Right ventricle myocardium superior (tissue), 1 donor: ENCODE results near the gene FUT4. TPM values are rescaled to one million over a fixed set of nuclear protein-coding genes. Genes with fewer than 3 reads are reported as not detected.
"Not testable (repeated sequence)": the region's sequence is repeated elsewhere in the genome, so short reads cannot be mapped to it uniquely, and the experiment has no call there.

Source experiments
- ATAC-seq: fragments of 200-7000 bp; cut with Tn5 transposase; one replicate; pipeline ENCODE4 v1.9.1; 2020; ENCODE audit warnings: mild to moderate bottlenecking; ENCODE audit not compliant: poor library complexity
- DNase-seq: peaks from one replicate; pipeline ENCODE4 v3.0.0-alpha.2; 2020
- intact Hi-C: fragments of 100-400 bp; cut with DNase I; formaldehyde crosslinking; loops from one replicate; pipeline ENCODE4 v1.11.2; 2022
- total RNA-seq: library from RNA; stranded (reverse); fragmentation: NEBNext Ultra II Directional; extraction: Animal tissue kit (Norgen Biotek cat#: 25700); gene quantifications from one replicate; pipeline ENCODE4 v1.2.1, GENCODE V29; 2021
- donor health status: DM: no; HTN: yes; CAD: no; lungs with severe emphysema.

Gene FUT4
- total RNA-seq, 1 donor from 2014 or later, result 1.4 TPM

DNA sequence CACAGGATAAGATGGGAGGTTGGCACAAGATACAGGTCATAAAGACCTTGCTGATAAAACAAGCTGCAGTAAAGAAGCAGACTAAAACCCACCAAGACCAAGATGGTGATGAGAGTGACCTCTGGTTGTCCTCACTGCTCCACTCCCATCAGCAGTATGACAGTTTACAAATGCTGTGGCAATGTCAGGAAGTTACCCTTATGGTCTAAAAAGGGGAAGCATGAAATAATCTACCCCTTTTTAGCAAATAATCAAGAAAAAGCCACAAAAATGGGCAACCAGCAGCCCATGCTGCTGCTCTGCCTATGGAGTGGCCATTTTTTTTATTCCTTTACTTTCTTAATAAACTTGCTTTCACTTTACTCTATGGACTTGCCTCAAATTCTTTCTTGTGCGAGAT, 14.7 kb downstream of the FUT4 start:
- ATAC-seq, result no peak
- intact Hi-C loops, result no loop called here
- no peak for DNase-seq

DNA sequence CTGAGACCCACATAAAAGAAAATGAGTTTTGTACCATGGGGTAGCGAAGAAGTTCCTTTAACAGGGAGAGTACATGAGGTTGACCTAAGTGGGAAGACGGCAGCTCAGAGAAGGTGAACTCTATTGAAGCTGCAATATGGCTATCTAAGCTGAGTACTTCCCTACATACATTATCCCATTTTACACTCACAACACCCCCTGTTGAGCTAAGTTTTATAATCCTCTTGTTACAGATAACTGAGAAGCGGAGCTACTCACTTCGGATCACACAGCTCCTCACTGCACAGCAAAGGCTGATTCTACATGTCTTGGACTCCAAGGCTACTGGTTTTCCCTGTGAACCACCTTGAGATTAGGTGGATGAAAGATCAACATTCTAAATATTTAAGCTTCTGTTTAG, 15.2 kb downstream of the FUT4 start:
- intact Hi-C loops, result no loop called here
- DNase-seq, result no peak
- ATAC-seq, result no peak

DNA sequence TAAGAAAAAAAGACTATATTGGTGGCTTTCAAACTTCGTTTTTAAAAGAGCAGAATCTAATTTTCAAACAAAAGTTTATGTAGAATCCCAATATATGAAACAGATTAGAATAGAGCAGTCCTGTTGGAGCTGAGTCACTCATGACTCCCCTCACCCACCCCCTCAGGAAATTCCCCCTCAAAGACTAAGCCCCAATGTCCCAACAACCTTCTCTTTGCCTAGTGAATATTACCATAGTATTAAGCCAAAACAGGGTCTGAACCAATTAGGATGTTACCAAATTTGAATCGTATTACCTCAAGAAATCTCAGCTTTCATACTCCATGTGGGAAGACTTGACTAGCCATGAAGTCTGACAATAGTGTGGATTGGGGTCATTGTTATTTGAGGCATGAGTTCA, 15.6 kb downstream of the FUT4 start:
- no peak for ATAC-seq
- no peak for DNase-seq
- intact Hi-C loops, result no loop called here

DNA sequence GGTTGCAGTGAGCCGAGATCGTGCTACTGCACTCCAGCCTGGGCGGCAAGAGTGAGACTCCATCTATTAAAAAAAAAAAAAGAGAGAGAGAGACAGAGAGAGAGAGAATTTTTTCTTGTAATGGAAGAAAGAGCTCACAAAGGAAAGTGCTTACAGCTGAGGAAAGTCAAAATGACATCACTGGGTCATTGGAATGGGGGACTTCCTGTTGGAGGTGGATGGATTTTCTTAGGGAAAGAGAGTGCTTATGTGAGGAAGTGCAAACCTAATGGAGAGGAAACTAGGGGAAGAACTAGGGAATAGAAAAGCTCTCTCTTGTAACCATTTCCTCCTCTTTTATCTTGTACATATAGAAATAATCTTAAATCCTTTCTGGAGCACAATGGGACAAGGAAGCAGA, 17.1 kb downstream of the FUT4 start:
- DNase-seq, result no peak
- intact Hi-C loops, result loop anchor here (5.0 kb wide), 1 partner anchor 44 kb away; no protein-coding TSS in a partner anchor
- ATAC-seq, result no peak

DNA sequence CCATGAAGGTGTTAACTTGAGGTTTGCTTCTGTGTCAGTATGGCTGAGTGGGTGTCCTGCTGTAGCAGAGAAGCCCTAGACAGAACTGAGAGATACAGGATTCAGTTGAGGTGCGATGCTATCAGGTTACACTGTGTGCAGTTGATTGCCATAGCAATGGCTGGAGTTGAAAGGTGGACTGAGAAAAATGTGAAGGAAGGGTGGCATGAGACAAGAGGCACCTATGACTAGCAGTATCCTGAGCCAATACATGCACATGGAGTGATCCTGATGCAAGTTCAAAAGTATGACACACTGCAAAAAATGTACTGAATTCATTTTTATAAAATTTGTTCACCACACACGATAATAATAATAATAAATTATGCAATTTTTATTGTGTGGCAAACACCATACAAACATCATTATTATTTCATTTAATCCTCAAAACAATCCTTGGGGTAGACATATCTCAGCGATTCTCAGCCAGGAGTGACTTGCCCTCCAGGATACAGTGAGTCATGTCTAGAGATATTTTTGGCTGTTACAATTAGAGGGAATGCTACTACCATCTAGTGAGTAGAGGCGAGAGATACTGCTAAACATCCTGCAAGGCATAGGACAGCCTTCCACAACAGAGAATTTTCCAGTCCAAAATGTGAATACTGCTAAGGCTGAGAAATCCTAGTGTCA, 19.6 kb downstream of the FUT4 start:
- ATAC-seq (peak; percentile 95), DNase-seq (no peak)
- intact Hi-C loops, result loop anchor here (5.0 kb wide), 1 partner anchor 46 kb away; no protein-coding TSS in a partner anchor

DNA sequence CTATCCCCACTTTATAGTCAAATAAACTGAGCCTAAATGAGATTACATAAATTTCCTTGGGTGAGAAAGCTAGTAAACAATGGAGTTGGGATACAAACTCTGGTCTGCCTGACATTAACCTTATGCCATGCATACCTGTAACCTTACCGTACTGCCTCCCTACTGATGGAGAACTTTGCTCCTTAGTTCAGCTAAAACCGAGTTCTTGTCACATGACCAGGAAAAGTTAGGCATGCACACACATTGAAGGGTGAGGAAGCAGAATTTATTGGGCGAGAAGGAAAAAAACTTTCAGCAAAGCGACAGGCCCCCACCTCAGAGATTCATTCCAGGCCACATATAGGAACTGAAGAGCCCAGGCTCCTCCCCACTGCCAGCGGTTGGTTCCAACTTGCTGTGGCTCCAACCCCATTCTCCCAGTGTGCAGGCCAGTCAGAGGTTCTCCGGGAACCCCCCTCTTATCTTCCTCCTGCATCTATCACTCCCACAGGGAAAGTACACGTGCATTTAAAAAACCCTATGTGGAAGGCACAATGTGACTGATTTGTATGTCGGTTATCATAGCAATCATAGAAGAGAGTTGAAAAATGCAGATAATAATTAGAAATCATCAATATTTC, 20.2 kb downstream of the FUT4 start:
- no peak for ATAC-seq
- intact Hi-C loops, result loop anchor here (5.0 kb wide), 1 partner anchor 47 kb away; no protein-coding TSS in a partner anchor
- no peak for DNase-seq

DNA sequence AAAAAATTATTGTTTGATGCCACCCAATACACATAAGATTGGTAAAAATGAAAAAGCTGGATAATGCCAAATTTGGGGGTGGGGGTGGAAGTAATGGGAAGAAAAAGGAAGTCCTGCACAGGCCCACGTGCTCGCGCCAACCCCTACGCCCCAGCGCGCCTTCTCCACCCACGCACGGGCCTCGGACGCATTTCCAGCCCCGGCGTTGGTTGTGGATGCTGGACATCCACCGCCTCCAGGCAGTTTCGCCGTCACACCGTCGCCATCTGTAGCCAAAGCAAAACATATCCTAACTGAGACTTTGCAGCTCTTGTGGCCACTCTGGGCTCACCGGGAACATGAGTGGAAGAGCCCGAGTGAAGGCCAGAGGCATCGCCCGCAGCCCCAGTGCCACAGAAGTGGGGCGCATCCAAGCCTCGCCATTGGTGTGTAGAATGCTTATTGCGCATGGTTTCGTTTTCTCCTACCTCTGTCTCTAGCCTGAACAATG, 23.5 kb downstream of the FUT4 start, which contains the start of gene PIWIL4:
TSS of gene PIWIL4 (plus strand) at position 188 of the 490 bp plus-strand sequence. CDS start at position 339, 151 bp downstream.
- intact Hi-C loops, result no loop called here
- ATAC-seq (no peak), DNase-seq (no peak)

DNA sequence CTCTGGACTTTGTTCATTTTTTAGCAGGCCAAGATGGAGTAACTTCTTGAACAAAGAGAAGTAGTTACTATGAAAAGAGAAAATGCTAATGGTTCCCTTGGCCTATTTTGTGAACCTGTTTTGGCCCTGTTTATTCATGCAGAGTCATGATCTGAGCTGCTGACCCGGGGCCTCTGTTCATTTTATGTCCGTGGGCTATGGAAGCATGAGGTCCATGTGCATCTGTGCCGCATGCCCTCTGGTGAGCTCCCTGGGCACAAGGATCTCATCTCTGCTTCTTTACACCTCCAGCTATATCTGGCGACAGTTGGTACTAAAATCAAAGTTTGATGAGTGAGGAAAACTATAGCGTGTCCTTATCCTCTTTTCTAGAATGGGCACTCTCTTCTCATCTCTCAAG, 24.5 kb downstream of the FUT4 start:
- intact Hi-C loops, result no loop called here
- no peak for ATAC-seq
- DNase-seq, result no peak

DNA sequence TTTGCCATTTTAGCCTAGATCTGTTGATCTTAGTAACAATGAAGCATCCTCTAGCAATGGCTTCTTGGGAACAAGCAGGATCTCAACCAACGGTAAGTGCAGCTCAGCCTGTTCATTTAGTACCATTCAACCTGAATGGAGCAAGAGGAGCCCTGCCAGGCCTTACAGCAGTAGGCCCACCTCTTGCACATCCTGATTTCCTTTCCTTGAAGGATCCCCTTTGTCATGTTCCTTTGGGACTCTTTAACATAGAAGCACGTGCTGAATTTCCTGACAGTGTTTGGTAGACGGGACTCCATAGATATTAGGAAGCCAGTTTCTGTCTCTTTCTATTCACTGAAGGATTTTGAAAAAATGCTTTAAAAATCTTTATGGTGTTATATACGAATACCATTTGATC, 25.0 kb downstream of the FUT4 start:
- ATAC-seq (no peak), DNase-seq (no peak)

DNA sequence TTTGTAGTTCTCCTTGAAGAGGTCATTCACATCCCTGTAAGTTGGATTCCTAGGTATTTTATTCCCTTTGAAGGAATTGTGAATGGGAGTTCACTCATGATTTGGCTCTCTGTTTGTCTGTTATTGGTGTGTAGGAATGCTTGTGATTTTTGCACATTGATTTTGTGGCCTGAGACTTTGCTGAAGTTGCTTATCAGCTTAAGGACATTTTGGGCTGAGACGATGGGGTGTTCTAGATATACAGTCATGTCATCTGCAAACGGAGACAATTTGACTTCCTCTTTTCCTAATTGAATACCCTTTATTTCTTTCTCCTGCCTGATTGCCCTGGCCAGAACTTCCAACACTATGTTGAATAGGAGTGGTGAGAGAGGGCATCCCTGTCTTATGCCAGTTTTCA, 29.3 kb downstream of the FUT4 start:
- intact Hi-C loops, ATAC-seq, DNase-seq: not testable (repeated sequence)

More for the DNA sequence above, 25.0 kb downstream of the FUT4 start:
- intact Hi-C loops, result no loop called here

DNA sequence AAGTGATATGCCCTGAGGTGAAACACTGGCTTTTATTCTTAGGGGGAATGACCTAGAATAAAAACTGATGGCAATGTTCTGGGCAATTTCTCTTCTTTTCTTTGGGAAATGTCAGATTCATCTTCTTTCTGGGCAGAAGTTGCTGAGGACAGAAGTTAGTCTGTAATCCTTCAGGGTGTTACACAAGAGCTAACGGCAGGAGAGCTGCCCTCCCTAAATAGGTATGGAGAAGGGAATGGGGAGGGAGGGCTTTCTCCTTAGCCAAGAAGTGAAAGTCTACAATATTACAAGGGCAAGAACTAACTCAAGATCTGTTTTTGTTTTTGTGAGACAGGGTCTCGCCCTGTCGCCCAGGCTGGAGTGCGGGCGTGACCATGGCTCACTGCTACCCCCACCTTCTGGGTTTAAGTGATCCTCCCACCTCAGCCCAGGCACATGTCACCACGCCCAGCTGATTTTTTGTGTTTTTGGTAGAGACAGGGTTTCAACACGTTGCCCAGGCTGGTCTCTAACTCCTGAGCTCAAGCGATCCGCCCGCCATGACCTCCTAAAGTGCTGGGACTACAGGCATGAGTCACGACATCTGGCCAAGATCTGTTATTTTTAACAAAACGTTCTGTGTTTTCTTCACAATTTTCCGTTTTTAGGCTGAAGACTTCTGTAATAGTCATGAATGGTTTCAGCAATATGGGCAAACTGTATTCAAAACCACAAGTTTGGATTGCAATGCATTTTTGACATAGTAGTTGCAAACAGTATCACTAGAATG, 30.7 kb downstream of the FUT4 start:
- intact Hi-C loops, result no loop called here

DNA sequence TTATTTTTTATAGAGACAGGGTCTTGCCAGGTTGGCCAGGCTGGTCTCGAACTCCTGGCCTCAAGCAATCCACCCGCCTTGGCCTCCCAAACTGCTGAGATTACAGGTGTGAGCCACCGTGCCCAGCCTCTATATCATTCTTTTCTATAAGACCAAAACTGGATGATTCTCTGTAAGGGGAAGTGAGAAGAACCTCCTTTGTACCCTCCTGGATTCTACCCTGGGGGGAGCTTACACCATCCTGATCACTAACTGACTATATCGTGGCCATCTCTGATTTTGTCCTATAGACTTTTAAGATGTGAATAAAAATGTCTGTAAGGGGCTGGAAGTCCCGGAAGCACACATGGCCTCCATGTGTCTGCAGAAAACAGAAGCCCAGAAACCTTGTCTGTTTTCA, 32.6 kb downstream of the FUT4 start:
- DNase-seq (no peak), ATAC-seq (no peak)
- intact Hi-C loops, result no loop called here

More for the DNA sequence above, 30.7 kb downstream of the FUT4 start:
- DNase-seq (no peak), ATAC-seq (no peak)

DNA sequence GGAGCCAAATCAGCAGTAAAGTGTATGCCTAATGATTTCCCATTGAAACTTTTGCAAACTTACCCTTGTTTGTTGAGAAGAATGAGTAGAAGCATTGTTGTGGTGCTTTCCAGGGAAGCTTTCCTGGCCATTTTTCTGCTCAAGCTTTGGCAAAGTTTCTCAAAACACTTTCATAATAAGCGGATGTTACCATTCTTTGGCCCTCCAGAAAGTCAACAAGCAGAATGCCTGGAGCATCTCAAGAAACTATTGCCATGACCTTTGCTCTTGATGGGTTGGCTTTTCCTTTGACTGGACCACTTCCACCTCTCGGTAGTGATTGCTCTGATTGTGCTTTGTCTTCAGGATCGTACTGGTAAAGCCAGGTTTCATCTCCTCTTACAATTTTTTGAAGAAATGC, 34.1 kb downstream of the FUT4 start:
- ATAC-seq (no peak), DNase-seq (no peak)
- intact Hi-C loops, result no loop called here

DNA sequence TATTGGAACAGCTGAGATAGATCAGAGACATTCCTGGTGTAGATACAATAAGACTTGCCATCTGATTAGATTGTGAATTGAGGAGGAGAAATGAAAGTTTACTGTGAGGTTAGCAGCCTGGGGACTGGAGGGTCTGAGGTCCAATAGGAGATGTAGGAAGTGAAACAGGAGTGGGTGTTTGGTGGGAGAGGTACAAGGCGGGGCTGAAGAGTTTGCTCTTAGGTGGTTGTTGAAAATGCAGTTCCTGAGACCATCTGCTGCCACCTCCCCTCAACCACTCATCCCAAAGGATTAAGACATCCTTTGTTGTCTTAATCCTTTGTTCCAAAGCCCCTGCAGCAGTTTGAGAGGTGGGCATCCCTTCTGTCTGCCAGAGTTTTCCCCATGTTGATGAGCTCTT, 38.2 kb downstream of the FUT4 start:
- DNase-seq (no peak), ATAC-seq (no peak)

DNA sequence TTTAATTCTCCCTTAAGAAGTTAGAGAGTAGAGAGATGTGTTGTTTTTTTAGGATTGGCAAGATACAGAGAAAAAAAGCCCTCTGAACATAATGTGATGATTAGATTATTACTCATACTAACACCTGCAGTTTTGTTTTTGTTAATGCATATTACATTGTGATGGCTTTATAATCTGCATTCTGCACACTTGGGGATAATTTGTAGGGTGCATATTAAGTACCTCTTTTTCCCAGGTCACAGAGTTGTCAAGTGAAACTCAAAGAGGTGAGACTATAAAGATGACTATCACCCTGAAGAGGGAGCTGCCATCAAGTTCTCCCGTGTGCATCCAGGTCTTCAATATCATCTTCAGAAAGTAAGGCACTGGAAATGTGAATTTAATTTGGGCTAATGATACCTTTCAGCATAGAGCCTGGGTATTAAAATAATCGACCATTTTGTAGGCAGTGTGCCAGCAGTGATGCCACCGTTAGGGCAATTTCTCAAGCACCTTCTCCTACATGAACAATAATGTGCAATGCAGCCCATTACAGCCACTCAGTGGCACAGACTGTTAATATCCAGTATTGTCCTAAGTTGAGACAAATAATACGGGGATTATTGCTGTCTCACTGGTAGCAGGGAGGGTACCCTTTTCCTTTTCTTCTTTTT, 39.6 kb downstream of the FUT4 start:
- ATAC-seq (no peak), DNase-seq (no peak)
- intact Hi-C loops, result no loop called here

More for the DNA sequence above, 38.2 kb downstream of the FUT4 start:
- intact Hi-C loops, result no loop called here

DNA sequence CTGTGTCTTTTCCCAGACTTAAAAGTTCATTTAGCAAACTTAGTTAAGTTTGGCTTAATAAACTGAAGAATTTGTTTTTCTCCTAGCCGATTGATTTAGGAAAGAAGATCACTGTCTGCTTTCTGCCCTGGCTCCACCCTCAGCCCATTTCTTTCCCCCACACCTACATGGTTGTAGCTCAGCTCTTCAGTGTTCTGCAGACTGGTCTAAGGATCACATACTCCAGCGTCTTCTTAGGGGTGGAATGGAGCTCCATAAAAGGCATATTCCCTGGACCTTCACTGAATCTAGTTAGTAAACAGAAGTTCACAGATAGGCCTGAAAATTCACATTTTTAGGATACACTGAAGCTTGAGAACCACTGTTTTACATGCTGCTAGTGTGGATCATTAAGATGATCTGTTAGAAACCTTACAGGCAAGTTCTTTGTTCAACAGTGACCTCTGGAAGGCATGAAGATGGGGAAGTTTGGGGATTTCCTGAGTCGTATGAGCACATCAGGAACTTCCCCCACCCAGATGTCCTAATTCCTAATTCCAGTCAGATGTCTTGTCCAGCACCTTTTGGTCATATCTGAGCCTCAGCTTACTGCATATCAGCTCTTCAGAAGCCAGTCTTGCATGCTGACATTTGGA, 40.3 kb downstream of the FUT4 start:
- ATAC-seq (peak; percentile 46), DNase-seq (no peak)
- intact Hi-C loops, result no loop called here

DNA sequence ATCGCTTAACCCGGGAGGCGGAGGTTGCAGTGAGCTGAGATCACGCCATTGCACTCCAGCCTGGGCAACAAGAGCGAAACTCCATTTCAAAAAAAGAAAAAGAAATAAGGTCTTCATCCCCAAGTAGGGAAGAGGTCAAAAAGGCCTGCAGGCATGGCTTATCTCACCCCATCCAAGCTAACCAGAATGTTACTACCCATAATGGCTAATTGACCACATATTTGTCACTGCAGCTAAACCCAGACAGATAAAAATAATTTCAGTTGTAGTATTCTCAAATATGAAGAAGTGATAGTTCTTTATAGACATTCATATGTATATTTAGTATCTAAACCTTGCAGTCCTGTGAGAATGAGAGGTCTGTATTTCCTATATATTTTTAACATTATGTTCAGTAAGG, 41.3 kb downstream of the FUT4 start:
- no peak for DNase-seq
- intact Hi-C loops, result no loop called here
- no peak for ATAC-seq

DNA sequence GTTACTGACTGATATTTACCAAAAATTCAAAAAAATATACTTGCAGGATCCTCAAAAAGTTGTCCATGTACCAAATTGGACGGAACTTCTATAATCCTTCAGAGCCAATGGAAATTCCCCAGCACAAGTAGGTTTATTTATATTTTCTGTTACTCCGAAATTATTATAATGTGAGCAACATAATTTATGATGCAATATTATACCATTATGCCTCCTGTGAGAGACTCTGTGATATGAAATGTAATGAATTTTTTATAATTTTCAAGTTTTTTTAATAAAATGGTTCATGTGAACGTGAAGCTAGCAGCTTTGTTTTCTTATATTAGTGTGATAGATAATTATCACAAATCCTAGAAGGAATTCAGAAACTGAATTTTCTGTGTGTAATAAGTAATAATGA, 41.7 kb downstream of the FUT4 start:
- DNase-seq (no peak), ATAC-seq (no peak)
- intact Hi-C loops, result no loop called here

DNA sequence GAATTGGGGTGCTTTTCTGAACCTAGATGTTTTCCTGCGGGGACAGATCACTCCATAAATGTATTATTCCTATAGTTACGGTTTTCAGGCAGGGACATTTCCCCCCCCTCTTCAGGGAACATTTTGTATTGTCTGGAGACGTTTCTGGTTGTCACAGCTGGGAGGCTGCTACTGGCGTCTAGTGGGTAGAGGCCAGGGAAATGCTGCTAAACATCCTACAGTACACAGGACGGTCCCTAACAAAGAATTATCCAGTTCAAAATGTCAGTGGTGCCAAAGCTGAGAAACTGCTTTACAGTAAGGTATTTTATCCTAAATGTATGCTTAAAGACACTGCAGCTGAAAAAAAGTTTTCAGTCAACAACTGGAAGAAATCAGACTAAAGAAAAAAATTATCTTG, 42.8 kb downstream of the FUT4 start:
- ATAC-seq (no peak), DNase-seq (no peak)
- intact Hi-C loops, result no loop called here
